MCF 10A (cell line): ENCODE results near the gene RFESD. TPM values are rescaled to one million over a fixed set of nuclear protein-coding genes. Genes with fewer than 3 reads are reported as not detected.

Source experiments
- BruUV-seq: library from RNA; stranded (reverse); fragments of 400-500 nt; replicated peaks from 2 replicates; lab custom pipeline; 2021; lab: Mats Ljungman, UMichigan
- CTCF ChIA-PET: fragments of 300-600 bp; sonication (Branson Sonifier 250); formaldehyde crosslinking; extraction: SDS; loops from one replicate; lab custom pipeline; 2021; ENCODE audit warnings: antibody characterized with exemption, inconsistent platforms; lab: Yijun Ruan, JAX
- POLR2A ChIA-PET: fragments of 300-600, 350-650 bp; sonication (Branson Sonifier 250); formaldehyde crosslinking; extraction: SDS; loops from one replicate; lab custom pipeline; 2020; ENCODE audit warnings: antibody characterized with exemption, inconsistent platforms; lab: Yijun Ruan, JAX
- DNase-seq: peaks from one replicate; pipeline ENCODE4 v3.0.0-alpha.2; 2018; ENCODE audit not compliant: unreplicated experiment
- H3K27ac Mint-ChIP-seq: one replicate; pipeline ENCODE4 v1.8.0; 2022; ENCODE audit warnings: mild to moderate bottlenecking, low read depth, mixed read lengths; ENCODE audit not compliant: unreplicated experiment
- H3K27me3 Mint-ChIP-seq: one replicate; pipeline ENCODE4 v1.8.0; 2022; ENCODE audit warnings: mixed read lengths; ENCODE audit not compliant: insufficient read depth, unreplicated experiment
- H3K36me3 Mint-ChIP-seq: one replicate; pipeline ENCODE4 v1.8.0; 2022; ENCODE audit warnings: mild to moderate bottlenecking, moderate library complexity, mixed read lengths; ENCODE audit not compliant: insufficient read depth, unreplicated experiment
- H3K4me1 Mint-ChIP-seq: one replicate; pipeline ENCODE4 v1.8.0; 2022; ENCODE audit warnings: mixed read lengths; ENCODE audit not compliant: insufficient read depth, unreplicated experiment
- H3K4me3 Mint-ChIP-seq: one replicate; pipeline ENCODE4 v1.8.0; 2022; ENCODE audit warnings: mild to moderate bottlenecking, moderate library complexity, mixed read lengths; ENCODE audit not compliant: unreplicated experiment
- H3K9me3 Mint-ChIP-seq: one replicate; pipeline ENCODE4 v1.8.0; 2022; ENCODE audit warnings: mixed read lengths; ENCODE audit not compliant: unreplicated experiment
- intact Hi-C: fragments of 100-400 bp; cut with micrococcal nuclease; formaldehyde crosslinking; loops from 2 replicates; pipeline ENCODE4 v1.14.1; 2022
- total RNA-seq: library from RNA; stranded (reverse); gene quantifications from 2 replicates; pipeline ENCODE4 v1.2.3, GENCODE V29; 2022
- TF ChIP-seq, protein P1 (sequence below): fragments of 200-600 bp; IDR thresholded peaks from one replicate; pipeline ENCODE4 v1.8.0; 2022; ENCODE audit warnings: antibody characterized with exemption, mild to moderate bottlenecking; ENCODE audit not compliant: unreplicated experiment

Gene RFESD
- total RNA-seq, 1 experiment from 2014 or later, result 5.9 TPM

DNA sequence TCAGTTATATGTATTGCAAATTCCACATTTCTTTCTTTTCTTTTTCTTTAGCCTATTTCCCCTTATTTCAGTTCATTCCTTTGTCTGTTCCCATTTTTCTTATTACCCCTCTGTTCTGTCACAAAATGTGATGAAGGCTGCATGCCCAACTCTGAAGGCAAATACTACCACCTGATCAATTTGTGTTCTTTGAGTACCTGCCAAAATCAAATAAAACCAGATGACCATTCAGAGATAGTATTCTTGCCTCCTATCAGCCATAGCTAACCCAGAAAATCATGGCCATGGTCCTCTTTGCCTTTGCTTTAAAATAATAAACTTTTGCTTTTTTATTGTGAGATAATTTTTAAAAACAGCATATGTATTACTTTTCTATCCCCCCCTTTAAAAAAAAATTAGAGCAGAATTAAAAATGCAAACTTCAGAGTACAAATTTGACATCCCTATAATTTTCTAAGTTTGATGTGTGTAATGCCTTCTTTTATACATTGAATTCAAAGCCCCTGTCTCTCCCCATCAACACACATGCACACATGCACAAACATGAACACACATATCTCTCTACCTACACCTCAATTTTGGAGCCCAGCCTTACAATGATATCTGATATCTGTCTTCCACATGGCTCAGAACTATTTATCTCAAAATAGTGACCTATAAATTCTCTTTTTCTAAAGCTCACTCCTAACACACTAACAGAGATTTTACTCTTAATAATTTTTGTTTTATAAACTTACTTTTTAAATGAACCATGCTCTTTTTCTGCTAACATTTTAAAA is 3.5 kb downstream of the RFESD start:
- BruUV-seq, result no TSS peak
- H3K36me3 Mint-ChIP-seq, result no peaks in the 10 kb centered on the region
- intact Hi-C loops, result no loop called here
- no peak for DNase-seq
- H3K9me3 Mint-ChIP-seq, result no peaks in the 10 kb centered on the region
- CTCF ChIA-PET, result interaction anchor here (0.6 to 1.2 kb wide), 4 partner anchors 131 to 199 kb away, joined by 3 to 5 read pairs (median 3); no protein-coding TSS in a partner anchor
- POLR2A ChIA-PET, result interaction anchor here (0.5 to 1.2 kb wide), 4 partner anchors 14 to 173 kb away, joined by 3 to 4 read pairs (median 3); partner anchors contain the start of gene GLRX
- peaks cover 6% of the 10 kb centered on the region for H3K4me1 Mint-ChIP-seq
- no peak overlapping the region for H3K27ac Mint-ChIP-seq
- H3K4me3 Mint-ChIP-seq, result no peak overlapping the region
- TF ChIP-seq, protein P1, sequence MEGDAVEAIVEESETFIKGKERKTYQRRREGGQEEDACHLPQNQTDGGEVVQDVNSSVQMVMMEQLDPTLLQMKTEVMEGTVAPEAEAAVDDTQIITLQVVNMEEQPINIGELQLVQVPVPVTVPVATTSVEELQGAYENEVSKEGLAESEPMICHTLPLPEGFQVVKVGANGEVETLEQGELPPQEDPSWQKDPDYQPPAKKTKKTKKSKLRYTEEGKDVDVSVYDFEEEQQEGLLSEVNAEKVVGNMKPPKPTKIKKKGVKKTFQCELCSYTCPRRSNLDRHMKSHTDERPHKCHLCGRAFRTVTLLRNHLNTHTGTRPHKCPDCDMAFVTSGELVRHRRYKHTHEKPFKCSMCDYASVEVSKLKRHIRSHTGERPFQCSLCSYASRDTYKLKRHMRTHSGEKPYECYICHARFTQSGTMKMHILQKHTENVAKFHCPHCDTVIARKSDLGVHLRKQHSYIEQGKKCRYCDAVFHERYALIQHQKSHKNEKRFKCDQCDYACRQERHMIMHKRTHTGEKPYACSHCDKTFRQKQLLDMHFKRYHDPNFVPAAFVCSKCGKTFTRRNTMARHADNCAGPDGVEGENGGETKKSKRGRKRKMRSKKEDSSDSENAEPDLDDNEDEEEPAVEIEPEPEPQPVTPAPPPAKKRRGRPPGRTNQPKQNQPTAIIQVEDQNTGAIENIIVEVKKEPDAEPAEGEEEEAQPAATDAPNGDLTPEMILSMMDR, result no peak
- no peaks in the 10 kb centered on the region for H3K27me3 Mint-ChIP-seq

GRCh38 chr5:95652849-95653248 is 6.3 kb downstream of the RFESD start:
- Mint-ChIP-seq H3K27me3 (no peaks in the 10 kb centered on the region), H3K4me3 (no peak overlapping the region), H3K36me3 (no peaks in the 10 kb centered on the region), H3K27ac (no peak overlapping the region), H3K9me3 (no peaks in the 10 kb centered on the region), H3K4me1 (peaks cover 6% of the 10 kb centered on the region)
- DNase-seq, result no peak
- intact Hi-C loops, result no loop called here
- TF ChIP-seq, protein P1, result no peak
- no TSS peak for BruUV-seq
- ChIA-PET CTCF (interaction anchor here (1.2 to 3.2 kb wide), 4 partner anchors 12 to 194 kb away, joined by 3 to 15 read pairs (median 8); no protein-coding TSS in a partner anchor), POLR2A (interaction anchor here (1.5 kb wide), 1 partner anchor 171 kb away, joined by 3 read pairs; no protein-coding TSS in a partner anchor)

DNA sequence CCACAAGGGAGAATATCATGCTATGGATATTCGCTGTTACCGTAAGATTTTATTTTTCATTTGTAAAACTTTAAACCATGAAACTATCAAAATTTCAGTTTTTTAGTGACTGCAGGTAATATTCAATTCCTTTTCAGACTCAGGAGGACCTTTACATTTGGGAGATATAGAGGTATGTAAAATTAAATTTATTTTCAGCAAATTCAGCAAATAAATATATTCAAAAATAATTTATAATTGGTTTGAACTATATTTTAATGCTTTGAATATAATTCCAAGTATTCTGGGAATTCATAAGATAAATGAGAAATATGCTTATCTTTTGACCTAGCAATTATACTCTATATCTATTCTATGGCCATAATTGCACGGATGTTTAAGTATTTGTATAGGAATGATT is 7.6 kb downstream of the RFESD start:
- TF ChIP-seq, protein P1, result no peak
- Mint-ChIP-seq H3K27ac (no peak overlapping the region), H3K4me3 (no peak overlapping the region), H3K9me3 (no peaks in the 10 kb centered on the region), H3K36me3 (no peaks in the 10 kb centered on the region), H3K27me3 (no peaks in the 10 kb centered on the region), H3K4me1 (peaks cover 6% of the 10 kb centered on the region)
- intact Hi-C loops, result no loop called here
- ChIA-PET CTCF (interaction anchor here (0.9 to 3.2 kb wide), 2 partner anchors 11 to 127 kb away, joined by 3 to 15 read pairs; no protein-coding TSS in a partner anchor), POLR2A (no interaction called here)
- no peak for DNase-seq
- no TSS peak for BruUV-seq

- BruUV-seq, result no TSS peak
- no peak overlapping the region for H3K4me3 Mint-ChIP-seq
- POLR2A ChIA-PET, result interaction anchor here (1.2 kb wide), 1 partner anchor 9 kb away, joined by 4 read pairs; the partner anchor contains the start of gene RFESD
- TF ChIP-seq, protein P1, result no peak
- H3K36me3 Mint-ChIP-seq, result no peaks in the 10 kb centered on the region
- no peaks in the 10 kb centered on the region for H3K9me3 Mint-ChIP-seq
- intact Hi-C loops, result no loop called here
- CTCF ChIA-PET, result interaction anchor here (0.5 to 1.1 kb wide), 6 partner anchors 8 to 213 kb away, joined by 3 read pairs; partner anchors contain the start of gene RFESD
- no peaks in the 10 kb centered on the region for H3K27me3 Mint-ChIP-seq
- H3K27ac Mint-ChIP-seq, result no peak overlapping the region
- no peaks in the 10 kb centered on the region for H3K4me1 Mint-ChIP-seq
- DNase-seq, result no peak
These were observed 9.0 kb downstream of the RFESD start for GRCh38 chr5:95655575-95655974.
